Measurements from ENCODE around the gene R3HCC1L. TPM values are rescaled to one million over a fixed set of nuclear protein-coding genes. Genes with fewer than 3 reads are reported as not detected.
"Not testable (repeated sequence)": the region's sequence is repeated elsewhere in the genome, so short reads cannot be mapped to it uniquely, and the experiment has no call there.

Gene R3HCC1L
- total RNA-seq, 1 experiment from 2014 or later: 10.7 TPM

GRCh38 chr10:98135222-98135899 lies 904 bp downstream of the R3HCC1L start:
- Mint-ChIP-seq H3K4me1 (ENCODE audit: insufficient read depth, unreplicated experiment) (peaks cover 18% of the 10 kb centered on the region), H3K36me3 (ENCODE audit: insufficient read depth, unreplicated experiment) (no peaks in the 10 kb centered on the region), H3K27ac (ENCODE audit: low read depth, unreplicated experiment) (peak overlapping the region; percentile 95), H3K9me3 (ENCODE audit: unreplicated experiment) (no peaks in the 10 kb centered on the region), H3K27me3 (ENCODE audit: insufficient read depth, unreplicated experiment) (no peaks in the 10 kb centered on the region), H3K4me3 (ENCODE audit: unreplicated experiment) (peak overlapping the region; percentile 75)
- BruUV-seq (replicated peaks): TSS peak; percentile 46
- no peak for TF ChIP-seq CTCF (IDR thresholded peaks at IDR 0.05; ENCODE audit: unreplicated experiment)
- ChIA-PET CTCF (interaction anchor here (0.6 to 1.1 kb wide), 5 partner anchors 33 to 596 kb away, joined by 3 to 6 read pairs (median 3); no protein-coding TSS in a partner anchor), POLR2A (interaction anchor here (0.5 to 1.7 kb wide), 9 partner anchors 8 to 1428 kb away, joined by 3 to 9 read pairs (median 3); no protein-coding TSS in a partner anchor)
- DNase-seq (ENCODE audit: unreplicated experiment): no peak
- intact Hi-C loops (cut with micrococcal nuclease): loop anchor here (1.0 kb wide), 1 partner anchor 49 kb away; no protein-coding TSS in a partner anchor

- peaks cover 28% of the 10 kb centered on the region for H3K4me1 Mint-ChIP-seq (ENCODE audit: insufficient read depth, unreplicated experiment)
- H3K4me3 Mint-ChIP-seq (ENCODE audit: unreplicated experiment); H3K9me3 Mint-ChIP-seq (ENCODE audit: unreplicated experiment); H3K27me3 Mint-ChIP-seq (ENCODE audit: insufficient read depth, unreplicated experiment); H3K36me3 Mint-ChIP-seq (ENCODE audit: insufficient read depth, unreplicated experiment); H3K27ac Mint-ChIP-seq (ENCODE audit: low read depth, unreplicated experiment); DNase-seq (ENCODE audit: unreplicated experiment); BruUV-seq (replicated peaks); intact Hi-C loops (cut with micrococcal nuclease): not testable (repeated sequence)
- ChIA-PET POLR2A (interaction anchor here (0.6 kb wide), 1 partner anchor 844 kb away, joined by 3 read pairs; the partner anchor contains the start of gene ARHGAP19), CTCF (interaction anchor here (1.0 kb wide), 1 partner anchor 35 kb away, joined by 3 read pairs; no protein-coding TSS in a partner anchor)
Measured at GRCh38 chr10:98136775-98137174, 2.3 kb downstream of the R3HCC1L start.

GRCh38 chr10:98138031-98138430 lies 3.6 kb downstream of the R3HCC1L start:
- Mint-ChIP-seq H3K4me1 (ENCODE audit: insufficient read depth, unreplicated experiment) (peaks cover 36% of the 10 kb centered on the region), H3K27me3 (ENCODE audit: insufficient read depth, unreplicated experiment) (no peaks in the 10 kb centered on the region), H3K4me3 (ENCODE audit: unreplicated experiment) (no peak overlapping the region), H3K27ac (ENCODE audit: low read depth, unreplicated experiment) (no peak overlapping the region), H3K36me3 (ENCODE audit: insufficient read depth, unreplicated experiment) (no peaks in the 10 kb centered on the region), H3K9me3 (ENCODE audit: unreplicated experiment) (no peaks in the 10 kb centered on the region)
- no TSS peak for BruUV-seq (replicated peaks)
- no peak for DNase-seq (ENCODE audit: unreplicated experiment)
- intact Hi-C loops (cut with micrococcal nuclease): no loop called here
- ChIA-PET CTCF (interaction anchor here (0.6 to 4.9 kb wide), 3 partner anchors 32 to 1631 kb away, joined by 3 to 28 read pairs (median 3); no protein-coding TSS in a partner anchor), POLR2A (interaction anchor here (0.7 kb wide), 1 partner anchor 899 kb away, joined by 3 read pairs; no protein-coding TSS in a partner anchor)
- TF ChIP-seq CTCF (IDR thresholded peaks at IDR 0.05; ENCODE audit: unreplicated experiment): no peak

- no peak overlapping the region for H3K27ac Mint-ChIP-seq (ENCODE audit: low read depth, unreplicated experiment)
- no peak overlapping the region for H3K4me3 Mint-ChIP-seq (ENCODE audit: unreplicated experiment)
- H3K27me3 Mint-ChIP-seq (ENCODE audit: insufficient read depth, unreplicated experiment): no peaks in the 10 kb centered on the region
- H3K9me3 Mint-ChIP-seq (ENCODE audit: unreplicated experiment): no peaks in the 10 kb centered on the region
- intact Hi-C loops (cut with micrococcal nuclease): no loop called here
- peaks cover 30% of the 10 kb centered on the region for H3K4me1 Mint-ChIP-seq (ENCODE audit: insufficient read depth, unreplicated experiment)
- H3K36me3 Mint-ChIP-seq (ENCODE audit: insufficient read depth, unreplicated experiment): no peaks in the 10 kb centered on the region
- DNase-seq (ENCODE audit: unreplicated experiment): no peak
- no peak for TF ChIP-seq CTCF (IDR thresholded peaks at IDR 0.05; ENCODE audit: unreplicated experiment)
- ChIA-PET CTCF (interaction anchor here (0.6 to 4.9 kb wide), 3 partner anchors 31 to 1172 kb away, joined by 3 to 28 read pairs (median 3); no protein-coding TSS in a partner anchor), POLR2A (no interaction called here)
- BruUV-seq (replicated peaks): no TSS peak
Measured at GRCh38 chr10:98139431-98139830, 5.0 kb downstream of the R3HCC1L start.

All from MCF 10A (cell line).